Liver (tissue), 9 donors: ENCODE measurements around the gene ELL. TPM values are rescaled to one million over a fixed set of nuclear protein-coding genes. Genes with fewer than 3 reads are reported as not detected.

Source experiments
- DNase-seq: peaks from one replicate; pipeline ENCODE4 v3.0.0-alpha.2; 2017; ENCODE audit warnings: low spot score
- H3K27ac ChIP-seq, 2 donors: one replicate each; pipeline ENCODE4 v1.7.0; 2013; ENCODE audit warnings: inconsistent platforms in 2 of 2, low read length in 2 of 2, control low read depth in 1 of 2, low read depth in 1 of 2, mild to moderate bottlenecking in 1 of 2
- H3K27me3 ChIP-seq, 4 donors: one replicate each; pipeline versions ENCODE4 v1.6.1 to v1.7.0; 2013; ENCODE audit warnings: low read length in 3 of 4, inconsistent platforms in 1 of 4, mild to moderate bottlenecking in 1 of 4, moderate library complexity in 1 of 4; ENCODE audit not compliant: control insufficient read depth in 4 of 4, insufficient read depth in 4 of 4
- H3K36me3 ChIP-seq, 4 donors: one replicate each; pipeline versions ENCODE4 v1.6.1 to v1.7.0; 2013; ENCODE audit warnings: low read length in 3 of 4, mild to moderate bottlenecking in 3 of 4, low read depth in 1 of 4, moderate library complexity in 1 of 4; ENCODE audit not compliant: control insufficient read depth in 4 of 4, insufficient read depth in 3 of 4
- H3K4me1 ChIP-seq, 4 donors: one replicate each; pipeline versions ENCODE4 v1.6.1 to v1.7.0; 2013; ENCODE audit warnings: low read length in 3 of 4, mild to moderate bottlenecking in 3 of 4, moderate library complexity in 1 of 4; ENCODE audit not compliant: control insufficient read depth in 4 of 4, insufficient read depth in 4 of 4
- H3K4me3 ChIP-seq, 3 donors: one replicate each; pipeline versions ENCODE4 v1.6.1 to v1.7.0; 2013; ENCODE audit warnings: low read length in 3 of 3, control low read depth in 1 of 3, low read depth in 1 of 3, mild to moderate bottlenecking in 1 of 3
- H3K9ac ChIP-seq, 2 donors: one replicate each; pipeline ENCODE4 v1.7.0; 2013; ENCODE audit warnings: low read length in 2 of 2, mild to moderate bottlenecking in 2 of 2, moderate library complexity in 2 of 2, control low read depth in 1 of 2, low read depth in 1 of 2
- H3K9me3 ChIP-seq, 4 donors: one replicate each; pipeline versions ENCODE4 v1.6.1 to v1.7.0; 2013; ENCODE audit warnings: low read length in 3 of 4; ENCODE audit not compliant: control insufficient read depth in 4 of 4
- CTCF ChIP-seq: fragments of 150-350 bp; IDR thresholded peaks from 2 replicates; pipeline ENCODE4 v1.5.1; 2017; ENCODE audit warnings: improper control_type of control experiment, low read depth, low read length; ENCODE audit not compliant: missing input control
- EGR1 ChIP-seq, 2 donors: IDR thresholded peaks; 2 replicates each; pipeline ENCODE4 v1.6.1; 2016 to 2018; ENCODE audit warnings: antibody characterized with exemption in 2 of 2, low read depth in 2 of 2
- FOXA1 ChIP-seq: IDR thresholded peaks from 2 replicates; pipeline ENCODE4 v1.6.1; 2016; ENCODE audit warnings: antibody characterized with exemption
- FOXA2 ChIP-seq: IDR thresholded peaks from 2 replicates; pipeline ENCODE4 v1.6.1; 2016; ENCODE audit warnings: antibody characterized with exemption
- GABPA ChIP-seq, 2 donors: IDR thresholded peaks in 1 of 2; conservative IDR thresholded peaks in 1 of 2; 2 replicates each; pipeline ENCODE4 v1.6.1; 2016; ENCODE audit warnings: antibody characterized with exemption in 2 of 2, mild to moderate bottlenecking in 1 of 2, moderate library complexity in 1 of 2
- HNF4A ChIP-seq, 2 donors: conservative IDR thresholded peaks; 2 replicates each; pipeline ENCODE4 v1.6.1; 2016; ENCODE audit warnings: antibody characterized with exemption in 2 of 2, mild to moderate bottlenecking in 2 of 2
- HNF4G ChIP-seq: IDR thresholded peaks from 2 replicates; pipeline ENCODE4 v1.6.1; 2016; ENCODE audit warnings: antibody characterized with exemption
- JUND ChIP-seq, 2 donors: IDR thresholded peaks; 2 replicates each; pipeline ENCODE4 v1.6.1; 2016; ENCODE audit warnings: antibody characterized with exemption in 2 of 2
- MAX ChIP-seq: IDR thresholded peaks from 2 replicates; pipeline ENCODE4 v1.6.1; 2016; ENCODE audit warnings: antibody characterized with exemption
- NR2F2 ChIP-seq: IDR thresholded peaks from 2 replicates; pipeline ENCODE4 v1.6.1; 2016; ENCODE audit warnings: antibody characterized with exemption
- RAD21 ChIP-seq, 2 donors: IDR thresholded peaks; 2 replicates each; pipeline ENCODE4 v1.6.1; 2016; ENCODE audit warnings: antibody characterized with exemption in 2 of 2, mild to moderate bottlenecking in 2 of 2
- SP1 ChIP-seq: IDR thresholded peaks from 2 replicates; pipeline ENCODE4 v1.6.1; 2018; ENCODE audit warnings: antibody characterized with exemption, mild to moderate bottlenecking
- TAF1 ChIP-seq: conservative IDR thresholded peaks from 2 replicates; pipeline ENCODE4 v1.6.1; 2016; ENCODE audit warnings: antibody characterized with exemption, mild to moderate bottlenecking
- YY1 ChIP-seq: IDR thresholded peaks from 2 replicates; pipeline ENCODE4 v1.6.1; 2016; ENCODE audit warnings: antibody characterized with exemption, mild to moderate bottlenecking
- ZBTB33 ChIP-seq: IDR thresholded peaks from 2 replicates; pipeline ENCODE4 v1.6.1; 2016; ENCODE audit warnings: antibody characterized with exemption
- WGBS: extraction: QIAGEN DNeasy Blood & Tissue Kit; methylation state at CpG from one replicate; pipeline ENCODE4 v1.1.7; 2013; 5-methylcytosine and 5-hydroxymethylcytosine counted together
- polyA plus RNA-seq, 2 donors: library from polyadenylated mRNA; stranded (reverse) in 1 of 2; unstranded in 1 of 2; fragments of 200-250 nt in 1 of 2; fragments of >200 nt in 1 of 2; fragmentation: Nextera tagmentation in 1 of 2; extraction: Ambion mirVana in 1 of 2; gene quantifications; one replicate each; pipeline versions ENCODE4 v1.2.1 to v1.2.3, GENCODE V29; 2013 to 2015
- total RNA-seq, 2 donors: library from RNA; depleted of rRNA; stranded (reverse); fragments of >200 nt; gene quantifications; one replicate each; pipeline ENCODE4 v1.2.3, GENCODE V29; 2014
- donor health status: healthy.
- donor health status: healthy.
- donor health status: healthy.
- donor health status: healthy.
- donor health status: healthy.

The ELL gene
- total and polyA plus RNA-seq, 4 donors = 4.5 to 10.5 (median 6.6) TPM

GRCh38 chr19:18434411-18435175 lies 87.3 kb downstream of the ELL start:
- Histone ChIP-seq H3K4me3 (no peak overlapping the region), H3K4me1 (peaks cover 2 to 29% (median 13%) of the 10 kb centered on the region in 4 donors)

GRCh38 chr19:18433735-18434398 lies 88.0 kb downstream of the ELL start:
- 26% methylated on average over 60 of the region's 60 CpGs for WGBS
- no peak for DNase-seq
- no peaks in the 10 kb centered on the region for H3K27me3 ChIP-seq
- no peak overlapping the region for H3K27ac ChIP-seq
- H3K4me3 ChIP-seq = peak overlapping the region in 1 of 3 donors; percentile 36
- H3K9ac ChIP-seq = no peak overlapping the region
- H3K9me3 ChIP-seq = no peaks in the 10 kb centered on the region
- peaks cover 0 to 23% (median 13%) of the 10 kb centered on the region in 4 donors for H3K4me1 ChIP-seq
- no peaks in the 10 kb centered on the region for H3K36me3 ChIP-seq
- TF ChIP-seq ZBTB33 (no peak), FOXA1 (no peak), HNF4G (no peak), CTCF (no peak), HNF4A (conservative IDR thresholded peaks at IDR 0.05) (no peak), RAD21 (IDR thresholded peaks at IDR 0.05) (no peak), YY1 (no peak), EGR1 (IDR thresholded peaks at IDR 0.05; ENCODE audit: low read depth in 2 of 2) (no peak), TAF1 (no peak), SP1 (no peak), FOXA2 (no peak), JUND (IDR thresholded peaks at IDR 0.05) (no peak), MAX (no peak), NR2F2 (no peak), GABPA (IDR thresholded peaks at IDR 0.05 in 1 of 2, conservative IDR thresholded peaks at IDR 0.05 in 1 of 2) (no peak)

More at GRCh38 chr19:18434411-18435175, 87.3 kb downstream of the ELL start:
- no peak for TF ChIP-seq NR2F2
- Histone ChIP-seq H3K27me3 (no peaks in the 10 kb centered on the region), H3K9me3 (no peaks in the 10 kb centered on the region), H3K9ac (no peak overlapping the region), H3K27ac (no peak overlapping the region), H3K36me3 (no peaks in the 10 kb centered on the region)
- 92% methylated on average over 21 of the region's 21 CpGs for WGBS
- no peak for DNase-seq
